CD4-positive, alpha-beta T cell treated with Interleukin-21 for 1 hour (primary cell): ENCODE measurements around the gene RPL21.
"Not testable (repeated sequence)": the region's sequence is repeated elsewhere in the genome, so short reads cannot be mapped to it uniquely, and the experiment has no call there.

Experiments
- DNase-seq: peaks from one replicate; pipeline ENCODE4 v3.0.0-alpha.2; 2020

Gene RPL21

GRCh38 chr13:27290715-27291114 is 39.4 kb downstream of the RPL21 start:
- no peak for DNase-seq

- not testable (repeated sequence) for DNase-seq
Observed at GRCh38 chr13:27291967-27292366, 40.6 kb downstream of the RPL21 start.

GRCh38 chr13:27293076-27293691 is 41.8 kb downstream of the RPL21 start:
- DNase-seq, result peak; percentile 15

GRCh38 chr13:27293873-27294515 is 42.6 kb downstream of the RPL21 start:
- no peak for DNase-seq

GRCh38 chr13:27295096-27295495 is 43.7 kb downstream of the RPL21 start:
- DNase-seq, result no peak

- DNase-seq, result no peak
Observed at GRCh38 chr13:27295660-27296059, 44.3 kb downstream of the RPL21 start.

- no peak for DNase-seq
Observed at GRCh38 chr13:27296496-27296895, 45.1 kb downstream of the RPL21 start.

GRCh38 chr13:27298849-27299248 is 47.5 kb downstream of the RPL21 start:
- DNase-seq, result no peak

- DNase-seq, result not testable (repeated sequence)
Observed at GRCh38 chr13:27300406-27300805, 49.0 kb downstream of the RPL21 start.

GRCh38 chr13:27300941-27301586 is 49.7 kb downstream of the RPL21 start:
- DNase-seq, result no peak

GRCh38 chr13:27302643-27303262 is 51.4 kb downstream of the RPL21 start:
- no peak for DNase-seq

- DNase-seq, result no peak
Observed at GRCh38 chr13:27304099-27304498, 52.7 kb downstream of the RPL21 start.

- no peak for DNase-seq
Observed at GRCh38 chr13:27304611-27305010, 53.3 kb downstream of the RPL21 start.
